HepG2 (cell line): ENCODE measurements around the gene ANO2. TPM values are rescaled to one million over a fixed set of nuclear protein-coding genes. Genes with fewer than 3 reads are reported as not detected.
"Not testable (repeated sequence)": the region's sequence is repeated elsewhere in the genome, so short reads cannot be mapped to it uniquely, and the experiment has no call there.

ENCODE experiments used
- ATAC-seq: fragments of 200-7000 bp; cut with Tn5 transposase; 3 replicates; pipeline ENCODE4 v1.9.1; 2020; ENCODE audit warnings: mild to moderate bottlenecking, moderate library complexity
- BruUV-seq: library from RNA; stranded (reverse); fragments of 400-500 nt; replicated peaks from 2 replicates; lab custom pipeline; 2021; lab: Mats Ljungman, UMichigan
- CTCF ChIA-PET: fragments of 300-600 bp; formaldehyde crosslinking; extraction: SDS; loops from one replicate; lab custom pipeline; 2021; ENCODE audit warnings: low total read pairs, inconsistent platforms, low intra/inter-chr PET ratio; lab: Yijun Ruan, JAX
- POLR2A ChIA-PET: fragments of 350-600 bp; sonication (Branson Sonifier 250); formaldehyde crosslinking; loops from one replicate; lab custom pipeline; 2020; ENCODE audit warnings: antibody characterized with exemption, inconsistent platforms; lab: Yijun Ruan, JAX
- DNase-seq: peaks from one replicate; pipeline ENCODE4 v3.0.0-alpha.2; 2015; ENCODE audit warnings: low spot score
- FAIRE-seq: peaks from 3 replicates; lab custom pipeline; 2011; peaks lifted over from hg19 to GRCh38; lab: Jason Lieb, UNC
- H2AFZ ChIP-seq: one replicate; pipeline ENCODE4 v1.6.1; 2011; ENCODE audit warnings: low read length, inconsistent platforms
- H3K27ac ChIP-seq: fragments of 300-600 bp; 3 replicates; pipeline ENCODE4 v1.8.0; 2011; ENCODE audit warnings: mixed run types, mild to moderate bottlenecking, mixed read lengths, low read length, inconsistent platforms; ENCODE audit not compliant: insufficient read depth; ENCODE audit errors: extremely low read length
- H3K27me3 ChIP-seq, 2 experiments: fragments of 200-600 bp in 1 of 2; 2 replicates in 1 of 2; 3 replicates in 1 of 2; pipeline versions ENCODE4 v1.6.0 to v1.8.0; 2011; ENCODE audit warnings: low read length in 2 of 2, mild to moderate bottlenecking in 2 of 2, moderate library complexity in 2 of 2, inconsistent platforms in 1 of 2; ENCODE audit not compliant: insufficient read depth in 2 of 2, control insufficient read depth in 1 of 2
- H3K36me3 ChIP-seq, 2 experiments: fragments of 200-600 bp in 1 of 2; replicated peaks in 1 of 2; 2 replicates in 1 of 2; 3 replicates in 1 of 2; pipeline versions ENCODE4 v1.5.1 to v1.8.0; 2011; ENCODE audit warnings: low read length in 2 of 2, inconsistent platforms in 1 of 2; ENCODE audit not compliant: insufficient read depth in 2 of 2, control insufficient read depth in 1 of 2
- H3K4me1 ChIP-seq: 2 replicates; pipeline ENCODE4 v1.5.1; 2012; ENCODE audit warnings: low read length, inconsistent platforms; ENCODE audit not compliant: insufficient read depth
- H3K4me2 ChIP-seq: 2 replicates; pipeline ENCODE4 v1.6.0; 2011; ENCODE audit warnings: low read depth, low read length, inconsistent platforms
- H3K4me3 ChIP-seq, 3 experiments: fragments of 200-600 bp in 1 of 3; sonication (generic), shearing (Covaris generic) in 1 of 3; replicated peaks in 1 of 3; 2 replicates each; pipeline ENCODE4 v1.5.1; 2011 to 2016; ENCODE audit warnings: low read length in 3 of 3, inconsistent platforms in 2 of 3, low read depth in 2 of 3, mild to moderate bottlenecking in 2 of 3, control low read depth in 1 of 3, mixed read lengths in 1 of 3; ENCODE audit not compliant: insufficient read depth in 1 of 3
- H3K79me2 ChIP-seq: one replicate; pipeline ENCODE4 v1.6.1; 2011; ENCODE audit warnings: low read length, inconsistent platforms; ENCODE audit not compliant: insufficient read depth
- H3K9ac ChIP-seq: 2 replicates; pipeline ENCODE4 v1.6.0; 2011; ENCODE audit warnings: mild to moderate bottlenecking, low read depth, low read length, inconsistent platforms; ENCODE audit not compliant: insufficient read depth
- H3K9me3 ChIP-seq: 2 replicates; pipeline ENCODE4 v1.5.1; 2012; ENCODE audit warnings: mild to moderate bottlenecking, low read length
- H4K20me1 ChIP-seq: 2 replicates; pipeline ENCODE4 v1.6.0; 2011; ENCODE audit warnings: inconsistent platforms, mild to moderate bottlenecking, low read length, moderate library complexity; ENCODE audit not compliant: insufficient read depth
- DR1 ChIP-seq: sonication (generic); formaldehyde crosslinking; IDR thresholded peaks from 2 replicates; pipeline ENCODE4 v1.8.0; 2021; ENCODE audit warnings: mild to moderate bottlenecking, missing genetic modification reagents, inconsistent platforms
- FOXM1 ChIP-seq: sonication (generic); formaldehyde crosslinking; IDR thresholded peaks from 2 replicates; pipeline ENCODE4 v1.5.0; 2020; ENCODE audit warnings: missing genetic modification reagents
- MLLT10 ChIP-seq: sonication (generic); formaldehyde crosslinking; IDR thresholded peaks from 2 replicates; pipeline ENCODE4 v1.4.0; 2020; ENCODE audit warnings: missing genetic modification reagents
- MXD3 ChIP-seq: IDR thresholded peaks from 2 replicates; pipeline ENCODE4 v1.6.1; 2016; ENCODE audit warnings: mild to moderate bottlenecking, missing biosample characterization, missing genetic modification reagents
- NFYC ChIP-seq: IDR thresholded peaks from 2 replicates; pipeline ENCODE4 v1.6.1; 2016; ENCODE audit warnings: missing genetic modification reagents, missing compliant biosample characterization
- SKI ChIP-seq: fragments of 450-650 bp; IDR thresholded peaks from one replicate; pipeline ENCODE4 v1.6.1; 2018; ENCODE audit warnings: mild to moderate bottlenecking; ENCODE audit not compliant: partially characterized antibody
- SSRP1 ChIP-seq: IDR thresholded peaks from 2 replicates; pipeline ENCODE4 v1.6.1; 2016; ENCODE audit warnings: control low read depth
- ZNF503 ChIP-seq: sonication (generic); formaldehyde crosslinking; IDR thresholded peaks from 2 replicates; pipeline ENCODE4 v1.4.0; 2020; ENCODE audit warnings: missing genetic modification reagents
- ZNF879 ChIP-seq: sonication (generic); formaldehyde crosslinking; IDR thresholded peaks from 2 replicates; pipeline ENCODE4 v1.8.1; 2023; ENCODE audit warnings: missing genetic modification reagents
- WGBS: methylation state at CpG from one replicate; pipeline ENCODE4 v1.1.6; 2017; ENCODE audit warnings: low lambda C conversion rate; 5-methylcytosine and 5-hydroxymethylcytosine counted together
- in situ Hi-C: cut with HindIII; loops from 2 replicates; pipeline ENCODE4 v1.10.0; 2017; ENCODE audit warnings: low pct_unique_long_range_greater_than_20kb; ENCODE audit not compliant: extremely low pct_ligation_motif_present
- intact Hi-C: fragments of 100-400 bp; cut with micrococcal nuclease; formaldehyde crosslinking; loops from one replicate; pipeline ENCODE4 v1.10.0; 2022; ENCODE audit not compliant: unreplicated experiment
- polyA plus RNA-seq, 8 experiments: library from polyadenylated mRNA; depleted of rRNA in 3 of 8; stranded (reverse) in 7 of 8; unstranded in 1 of 8; fragments of >200 nt; fragmentation: Illumina TruSeq in 4 of 8; extraction: Trizol in 4 of 8; gene quantifications; 2 replicates each; pipeline versions ENCODE4 v1.2.1 to v1.2.3, GENCODE V29; 2011 to 2016; ENCODE audit warnings: low read depth in 4 of 8, missing spikeins in 1 of 8, mixed read lengths in 1 of 8; ENCODE audit not compliant: insufficient read depth in 1 of 8
- total RNA-seq, 5 experiments: library from RNA; depleted of rRNA; stranded (reverse); fragments of >200 nt; fragmentation: Illumina TruSeq; extraction: Trizol; gene quantifications; 2 replicates each; pipeline ENCODE4 v1.2.3, GENCODE V29; 2016; ENCODE audit warnings: low read depth in 1 of 5
- TF ChIP-seq, protein P1 (sequence below): sonication (generic); formaldehyde crosslinking; IDR thresholded peaks from 2 replicates; pipeline ENCODE4 v1.4.0; 2020; ENCODE audit warnings: missing genetic modification reagents
- TF ChIP-seq, protein P2 (sequence below): sonication (generic); formaldehyde crosslinking; IDR thresholded peaks from 2 replicates; pipeline ENCODE4 v1.4.0; 2020; ENCODE audit warnings: missing genetic modification reagents
- TF ChIP-seq, protein P3 (sequence below): sonication (generic); formaldehyde crosslinking; IDR thresholded peaks from 2 replicates; pipeline ENCODE4 v1.5.0; 2020; ENCODE audit warnings: mild to moderate bottlenecking, missing genetic modification reagents, moderate library complexity

Gene ANO2
- total and polyA plus RNA-seq, 2 of the 13 experiments (the other 11 are each of a cell fraction or from before 2014, with no cell fraction given), result 0.18 TPM; not detected in 1

GRCh38 chr12:5669624-5670023 lies 275.4 kb downstream of the ANO2 start:
- DNase-seq, H3K4me3 ChIP-seq, H3K4me1 ChIP-seq, H3K9ac ChIP-seq, H3K36me3 ChIP-seq, CTCF ChIA-PET, H3K4me2 ChIP-seq, H3K27me3 ChIP-seq, POLR2A ChIA-PET, H3K9me3 ChIP-seq, H2AFZ ChIP-seq, H4K20me1 ChIP-seq, in situ Hi-C loops, H3K79me2 ChIP-seq, BruUV-seq, intact Hi-C loops, ATAC-seq, FAIRE-seq, H3K27ac ChIP-seq: not testable (repeated sequence)
- 0% methylated on average over 1 of the region's 1 CpG for WGBS

GRCh38 chr12:5665615-5666014 lies 279.4 kb downstream of the ANO2 start:
- Histone ChIP-seq H3K79me2 (no peaks in the 10 kb centered on the region), H3K27ac (no peak overlapping the region), H3K36me3 (no peaks in the 10 kb centered on the region), H3K9me3 (no peaks in the 10 kb centered on the region), H2AFZ (no peak overlapping the region), H3K4me1 (no peaks in the 10 kb centered on the region), H3K4me2 (no peak overlapping the region), H3K27me3 (no peaks in the 10 kb centered on the region), H4K20me1 (no peaks in the 10 kb centered on the region), H3K9ac (no peak overlapping the region), H3K4me3 (no peak overlapping the region)
- BruUV-seq, result no TSS peak
- POLR2A ChIA-PET, result no interaction called here
- intact Hi-C loops, result no loop called here
- 3% methylated on average over 4 of the region's 4 CpGs for WGBS
- ATAC-seq (no peak), DNase-seq (no peak), FAIRE-seq (no peak)
- in situ Hi-C loops, result no loop called here
- CTCF ChIA-PET, result no interaction called here
- no peak for TF ChIP-seq SSRP1 (CRISPR knock-in tag)
- TF ChIP-seq MLLT10 (CRISPR knock-in tag), result no peak
- TF ChIP-seq, protein P1, sequence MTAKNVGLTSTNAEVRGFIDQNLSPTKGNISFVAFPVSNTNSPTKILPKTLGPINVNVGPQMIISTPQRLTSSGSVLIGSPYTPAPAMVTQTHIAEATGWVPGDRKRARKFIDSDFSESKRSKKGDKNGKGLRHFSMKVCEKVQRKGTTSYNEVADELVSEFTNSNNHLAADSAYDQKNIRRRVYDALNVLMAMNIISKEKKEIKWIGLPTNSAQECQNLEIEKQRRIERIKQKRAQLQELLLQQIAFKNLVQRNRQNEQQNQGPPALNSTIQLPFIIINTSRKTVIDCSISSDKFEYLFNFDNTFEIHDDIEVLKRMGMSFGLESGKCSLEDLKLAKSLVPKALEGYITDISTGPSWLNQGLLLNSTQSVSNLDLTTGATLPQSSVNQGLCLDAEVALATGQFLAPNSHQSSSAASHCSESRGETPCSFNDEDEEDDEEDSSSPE (CRISPR knock-in tag), result no peak
- TF ChIP-seq FOXM1 (CRISPR knock-in tag), result no peak
- TF ChIP-seq MXD3 (CRISPR knock-in tag), result no peak
- TF ChIP-seq ZNF503 (CRISPR knock-in tag), result no peak
- no peak for TF ChIP-seq NFYC
- TF ChIP-seq, protein P2, sequence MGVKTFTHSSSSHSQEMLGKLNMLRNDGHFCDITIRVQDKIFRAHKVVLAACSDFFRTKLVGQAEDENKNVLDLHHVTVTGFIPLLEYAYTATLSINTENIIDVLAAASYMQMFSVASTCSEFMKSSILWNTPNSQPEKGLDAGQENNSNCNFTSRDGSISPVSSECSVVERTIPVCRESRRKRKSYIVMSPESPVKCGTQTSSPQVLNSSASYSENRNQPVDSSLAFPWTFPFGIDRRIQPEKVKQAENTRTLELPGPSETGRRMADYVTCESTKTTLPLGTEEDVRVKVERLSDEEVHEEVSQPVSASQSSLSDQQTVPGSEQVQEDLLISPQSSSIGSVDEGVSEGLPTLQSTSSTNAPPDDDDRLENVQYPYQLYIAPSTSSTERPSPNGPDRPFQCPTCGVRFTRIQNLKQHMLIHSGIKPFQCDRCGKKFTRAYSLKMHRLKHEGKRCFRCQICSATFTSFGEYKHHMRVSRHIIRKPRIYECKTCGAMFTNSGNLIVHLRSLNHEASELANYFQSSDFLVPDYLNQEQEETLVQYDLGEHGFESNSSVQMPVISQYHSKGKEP (CRISPR knock-in tag), result no peak
- no peak for TF ChIP-seq ZNF879 (CRISPR knock-in tag)
- TF ChIP-seq SKI, result no peak
- no peak for TF ChIP-seq DR1 (CRISPR knock-in tag)
- TF ChIP-seq, protein P3, sequence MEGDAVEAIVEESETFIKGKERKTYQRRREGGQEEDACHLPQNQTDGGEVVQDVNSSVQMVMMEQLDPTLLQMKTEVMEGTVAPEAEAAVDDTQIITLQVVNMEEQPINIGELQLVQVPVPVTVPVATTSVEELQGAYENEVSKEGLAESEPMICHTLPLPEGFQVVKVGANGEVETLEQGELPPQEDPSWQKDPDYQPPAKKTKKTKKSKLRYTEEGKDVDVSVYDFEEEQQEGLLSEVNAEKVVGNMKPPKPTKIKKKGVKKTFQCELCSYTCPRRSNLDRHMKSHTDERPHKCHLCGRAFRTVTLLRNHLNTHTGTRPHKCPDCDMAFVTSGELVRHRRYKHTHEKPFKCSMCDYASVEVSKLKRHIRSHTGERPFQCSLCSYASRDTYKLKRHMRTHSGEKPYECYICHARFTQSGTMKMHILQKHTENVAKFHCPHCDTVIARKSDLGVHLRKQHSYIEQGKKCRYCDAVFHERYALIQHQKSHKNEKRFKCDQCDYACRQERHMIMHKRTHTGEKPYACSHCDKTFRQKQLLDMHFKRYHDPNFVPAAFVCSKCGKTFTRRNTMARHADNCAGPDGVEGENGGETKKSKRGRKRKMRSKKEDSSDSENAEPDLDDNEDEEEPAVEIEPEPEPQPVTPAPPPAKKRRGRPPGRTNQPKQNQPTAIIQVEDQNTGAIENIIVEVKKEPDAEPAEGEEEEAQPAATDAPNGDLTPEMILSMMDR (CRISPR knock-in tag), result no peak
